Neural crest cell (in vitro differentiated cells): ENCODE results near the gene LUC7L. TPM values are rescaled to one million over a fixed set of nuclear protein-coding genes. Genes with fewer than 3 reads are reported as not detected.
"Not testable (repeated sequence)": the region's sequence is repeated elsewhere in the genome, so short reads cannot be mapped to it uniquely, and the experiment has no call there.

Source experiments
- DNase-seq: peaks from one replicate; pipeline ENCODE4 v3.0.0; 2021; ENCODE audit warnings: low read depth, mixed read lengths, low spot score
- H3K27ac Mint-ChIP-seq: one replicate; pipeline ENCODE4 v1.8.0; 2021; ENCODE audit warnings: mild to moderate bottlenecking, mixed read lengths; ENCODE audit not compliant: unreplicated experiment
- H3K27me3 Mint-ChIP-seq: 2 replicates; pipeline ENCODE4 v1.8.0; 2021; ENCODE audit warnings: low read depth, mild to moderate bottlenecking, mixed read lengths
- H3K36me3 Mint-ChIP-seq: 2 replicates; pipeline ENCODE4 v1.8.0; 2021; ENCODE audit warnings: low read depth, mild to moderate bottlenecking, mixed read lengths
- H3K4me1 Mint-ChIP-seq: 2 replicates; pipeline ENCODE4 v1.8.0; 2021; ENCODE audit warnings: mixed read lengths
- H3K4me3 Mint-ChIP-seq: one replicate; pipeline ENCODE4 v1.8.0; 2021; ENCODE audit warnings: mild to moderate bottlenecking, mixed read lengths
- H3K9me3 Mint-ChIP-seq: 2 replicates; pipeline ENCODE4 v1.8.0; 2021; ENCODE audit warnings: mixed read lengths
- CTCF ChIP-seq: fragments of 200-600 bp; sonication (generic); conservative IDR thresholded peaks from 2 replicates; pipeline ENCODE4 v1.5.0; 2021; ENCODE audit warnings: antibody characterized with exemption, mild to moderate bottlenecking
- total RNA-seq: library from RNA; stranded (reverse); gene quantifications from 2 replicates; pipeline ENCODE4 v1.2.1, GENCODE V29; 2021

Gene LUC7L
- total RNA-seq, 1 donor from 2014 or later: 177 TPM

GRCh38 chr16:172374-172941, 56.8 kb downstream of the LUC7L start, which contains the start of gene HBA2:
HBA2 (plus strand) TSS chr16:172876; CDS start chr16:172913, 37 bp downstream.
- not testable (repeated sequence) for H3K4me3 Mint-ChIP-seq, H3K9me3 Mint-ChIP-seq, H3K36me3 Mint-ChIP-seq, H3K27ac Mint-ChIP-seq, H3K4me1 Mint-ChIP-seq, DNase-seq
- peaks cover 84% of the 10 kb centered on the region for H3K27me3 Mint-ChIP-seq

- Mint-ChIP-seq H3K36me3 (no peaks in the 10 kb centered on the region), H3K27me3 (peaks cover 89% of the 10 kb centered on the region), H3K27ac (no peak overlapping the region), H3K4me1 (no peaks in the 10 kb centered on the region), H3K9me3 (no peaks in the 10 kb centered on the region), H3K4me3 (no peak overlapping the region)
- DNase-seq: no peak
- no peak for TF ChIP-seq CTCF
Measured at GRCh38 chr16:170788-171187, 58.5 kb downstream of the LUC7L start.

DNA sequence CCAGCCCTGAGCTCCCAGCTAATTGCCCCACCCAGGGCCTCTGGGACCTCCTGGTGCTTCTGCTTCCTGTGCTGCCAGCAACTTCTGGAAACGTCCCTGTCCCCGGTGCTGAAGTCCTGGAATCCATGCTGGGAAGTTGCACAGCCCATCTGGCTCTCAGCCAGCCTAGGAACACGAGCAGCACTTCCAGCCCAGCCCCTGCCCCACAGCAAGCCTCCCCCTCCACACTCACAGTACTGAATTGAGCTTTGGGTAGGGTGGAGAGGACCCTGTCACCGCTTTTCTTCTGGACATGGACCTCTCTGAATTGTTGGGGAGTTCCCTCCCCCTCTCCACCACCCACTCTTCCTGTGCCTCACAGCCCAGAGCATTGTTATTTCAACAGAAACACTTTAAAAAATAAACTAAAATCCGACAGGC, 59.2 kb downstream of the LUC7L start:
- not testable (repeated sequence) for H3K4me3 Mint-ChIP-seq, H3K4me1 Mint-ChIP-seq, H3K36me3 Mint-ChIP-seq, H3K27ac Mint-ChIP-seq, H3K9me3 Mint-ChIP-seq, DNase-seq
- peaks cover 89% of the 10 kb centered on the region for H3K27me3 Mint-ChIP-seq

GRCh38 chr16:169014-169413, 60.2 kb downstream of the LUC7L start:
- no peak for TF ChIP-seq CTCF
- H3K9me3 Mint-ChIP-seq: no peaks in the 10 kb centered on the region
- H3K4me3 Mint-ChIP-seq: no peak overlapping the region
- H3K27me3 Mint-ChIP-seq: peaks cover 81% of the 10 kb centered on the region
- no peak overlapping the region for H3K27ac Mint-ChIP-seq
- H3K4me1 Mint-ChIP-seq: no peaks in the 10 kb centered on the region
- no peak for DNase-seq
- no peaks in the 10 kb centered on the region for H3K36me3 Mint-ChIP-seq

GRCh38 chr16:168424-168823, 60.8 kb downstream of the LUC7L start:
- Mint-ChIP-seq H3K9me3 (no peaks in the 10 kb centered on the region), H3K27me3 (peaks cover 78% of the 10 kb centered on the region), H3K36me3 (no peaks in the 10 kb centered on the region), H3K27ac (no peak overlapping the region), H3K4me3 (no peak overlapping the region), H3K4me1 (no peaks in the 10 kb centered on the region)
- TF ChIP-seq CTCF: no peak
- DNase-seq: no peak

DNA sequence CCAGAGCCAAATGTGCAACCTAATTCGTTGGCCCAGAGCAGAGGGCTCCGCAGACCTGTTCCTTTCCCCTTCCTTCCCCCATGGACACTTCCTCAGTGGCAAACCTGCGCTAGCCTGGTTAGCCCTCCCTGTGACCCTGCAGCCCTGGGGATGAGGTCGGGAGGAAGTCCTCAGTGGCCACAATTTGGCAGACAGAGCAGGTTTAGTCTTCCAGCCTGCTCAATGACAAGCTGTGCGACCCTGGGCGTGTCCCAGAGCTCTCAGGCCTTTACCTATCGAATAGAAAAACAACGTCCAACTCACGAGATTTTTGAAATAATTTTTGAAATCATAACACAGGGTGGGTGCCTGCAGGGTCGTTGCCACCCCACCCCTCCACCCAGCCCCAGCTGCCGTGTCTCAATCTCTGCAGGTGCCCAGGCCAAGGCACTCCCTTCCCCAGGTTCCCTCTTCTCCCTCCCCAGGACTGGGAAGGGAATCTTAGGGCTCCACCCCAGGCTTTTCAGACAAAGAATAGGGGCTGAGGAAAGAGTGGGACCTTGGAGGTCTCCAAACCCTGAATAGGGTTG, 62.0 kb downstream of the LUC7L start:
- Mint-ChIP-seq H3K36me3 (no peaks in the 10 kb centered on the region), H3K27ac (no peak overlapping the region), H3K27me3 (peaks cover 82% of the 10 kb centered on the region), H3K4me3 (no peak overlapping the region), H3K9me3 (no peaks in the 10 kb centered on the region), H3K4me1 (no peaks in the 10 kb centered on the region)
- no peak for TF ChIP-seq CTCF
- no peak for DNase-seq
